GM12891 (cell line): Measurements from ENCODE around the gene ATP6V0E2.

Experiments used
- PAX5 ChIP-seq: IDR thresholded peaks from 2 replicates; pipeline ENCODE4 v1.6.1; 2011; ENCODE audit warnings: low read length, moderate library complexity, mild to moderate bottlenecking; ENCODE audit not compliant: insufficient read depth, severe bottlenecking
- POLR2A ChIP-seq: IDR thresholded peaks from 2 replicates; pipeline ENCODE4 v1.6.1; 2011; ENCODE audit warnings: low read depth, low read length, control low read depth
- POLR2AphosphoS5 ChIP-seq: IDR thresholded peaks from 2 replicates; pipeline ENCODE4 v1.6.1; 2011; ENCODE audit warnings: low read depth, low read length, control low read depth
- TAF1 ChIP-seq: IDR thresholded peaks from 2 replicates; pipeline ENCODE4 v1.6.1; 2011; ENCODE audit warnings: low read depth, low read length, control low read depth

DNA sequence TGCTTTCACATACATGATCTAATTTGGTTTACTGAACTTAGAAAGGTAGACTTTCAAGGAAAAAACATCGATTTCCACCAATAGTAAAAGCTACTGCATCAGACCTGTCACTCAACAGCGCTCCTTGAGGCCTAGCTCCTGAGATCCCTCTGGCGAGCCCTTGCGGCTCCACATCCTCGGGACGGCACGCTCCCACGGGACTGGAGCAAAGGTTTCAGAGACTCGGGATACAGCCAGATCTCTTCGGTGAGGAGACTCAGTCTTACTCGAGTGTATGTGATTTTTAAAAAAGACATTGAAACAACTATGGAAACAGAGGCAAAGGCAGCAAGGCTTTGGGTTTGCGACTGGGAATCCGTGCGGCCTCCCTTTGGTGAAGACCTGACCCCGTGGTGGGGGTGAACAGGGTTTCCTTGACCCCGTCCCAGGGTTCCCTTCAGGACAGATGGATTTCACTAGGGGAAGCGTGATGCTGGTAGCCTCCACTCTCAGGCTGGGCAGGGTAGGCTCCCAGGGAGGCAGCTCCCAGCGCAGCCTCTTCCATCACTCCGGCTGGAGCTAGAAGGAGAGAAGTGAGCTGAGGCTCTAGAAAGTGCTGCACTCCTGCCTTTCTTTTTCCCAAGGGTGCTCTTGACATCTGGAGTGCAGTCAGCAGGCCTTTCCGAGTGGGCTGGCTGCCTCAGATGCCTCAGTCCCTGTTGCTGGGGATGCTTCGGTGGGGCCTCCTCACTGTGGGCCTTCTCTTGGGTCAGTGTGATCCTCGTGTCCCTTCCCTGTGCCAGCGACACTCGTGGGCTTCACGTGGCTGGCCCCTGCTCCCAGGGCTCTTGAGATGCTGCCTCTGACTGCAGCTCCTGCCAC, 5.8 kb upstream of the ATP6V0E2 start:
- TF ChIP-seq TAF1, result no peak
- no peak for TF ChIP-seq POLR2A
- no peak for TF ChIP-seq POLR2AphosphoS5
- no peak for TF ChIP-seq PAX5
